ENCODE results near the gene NHSL2.
A peak's percentile ranks its signal among the peaks of the same experiment; 100 is the strongest.
"Not testable (repeated sequence)": the region's sequence is repeated elsewhere in the genome, so short reads cannot be mapped to it uniquely, and the experiment has no call there.

The NHSL2 gene

DNA sequence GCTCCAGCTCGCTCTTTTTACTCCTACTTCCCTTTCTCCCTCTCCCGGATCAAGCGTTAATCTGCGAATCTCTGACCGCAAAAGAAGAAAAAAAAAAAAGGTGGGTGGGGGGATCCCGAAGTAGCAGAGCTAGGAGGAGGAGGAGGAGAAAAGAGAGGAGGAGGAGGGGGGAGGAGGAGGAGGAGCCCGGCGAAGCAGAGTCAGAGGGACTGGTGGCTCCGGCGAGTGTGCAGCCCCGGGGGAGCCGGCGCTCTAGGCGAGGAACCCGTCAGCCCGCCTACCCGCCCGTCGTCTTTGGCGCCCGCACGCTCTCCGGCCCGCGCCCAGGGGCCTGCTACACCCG is at the start of gene NHSL2:
Gene NHSL2, plus strand, starts transcription at position 203 of the 343 bp plus-strand sequence.
- DNase-seq, result no peak

DNA sequence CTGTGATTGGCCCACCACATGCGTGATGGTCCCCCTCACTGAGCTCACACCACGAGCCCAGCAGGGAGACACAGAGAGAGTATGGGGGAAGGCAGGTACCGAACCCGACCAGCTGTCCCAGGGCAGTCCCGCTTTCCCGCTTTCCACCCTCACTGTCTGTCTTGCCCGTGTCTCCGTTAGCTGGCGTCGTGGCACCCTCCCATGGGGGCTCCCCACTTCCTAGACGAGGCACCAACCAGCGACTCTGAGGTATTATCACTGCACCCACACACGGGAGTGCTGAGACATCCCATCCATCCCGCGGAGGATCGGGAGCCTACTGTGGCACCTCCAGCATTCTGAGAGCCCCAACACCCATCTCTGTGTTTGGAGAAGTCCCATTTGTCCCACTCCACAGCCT is 43.0 kb upstream of the NHSL2 start:
- DNase-seq, result no peak

DNA sequence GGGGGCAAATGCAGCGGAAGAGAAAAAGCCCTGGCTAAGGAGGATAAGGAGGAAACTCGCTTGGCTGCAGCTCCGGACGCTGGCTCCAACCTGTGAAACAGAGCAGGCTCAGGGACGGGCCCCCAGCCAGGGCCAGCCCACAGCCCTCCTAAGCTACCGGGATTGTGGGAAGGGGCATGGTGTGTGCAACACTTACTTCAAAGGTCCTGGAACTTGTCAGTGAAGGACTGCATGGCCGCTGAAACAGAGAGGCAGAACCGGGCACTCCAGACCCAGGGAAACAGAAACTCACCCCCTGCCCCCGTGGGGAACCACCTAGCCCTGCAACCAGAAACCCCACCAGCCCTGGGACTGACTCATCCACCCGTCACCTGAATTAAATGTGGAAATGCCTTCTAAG is 41.1 kb upstream of the NHSL2 start:
- not testable (repeated sequence) for DNase-seq

DNA sequence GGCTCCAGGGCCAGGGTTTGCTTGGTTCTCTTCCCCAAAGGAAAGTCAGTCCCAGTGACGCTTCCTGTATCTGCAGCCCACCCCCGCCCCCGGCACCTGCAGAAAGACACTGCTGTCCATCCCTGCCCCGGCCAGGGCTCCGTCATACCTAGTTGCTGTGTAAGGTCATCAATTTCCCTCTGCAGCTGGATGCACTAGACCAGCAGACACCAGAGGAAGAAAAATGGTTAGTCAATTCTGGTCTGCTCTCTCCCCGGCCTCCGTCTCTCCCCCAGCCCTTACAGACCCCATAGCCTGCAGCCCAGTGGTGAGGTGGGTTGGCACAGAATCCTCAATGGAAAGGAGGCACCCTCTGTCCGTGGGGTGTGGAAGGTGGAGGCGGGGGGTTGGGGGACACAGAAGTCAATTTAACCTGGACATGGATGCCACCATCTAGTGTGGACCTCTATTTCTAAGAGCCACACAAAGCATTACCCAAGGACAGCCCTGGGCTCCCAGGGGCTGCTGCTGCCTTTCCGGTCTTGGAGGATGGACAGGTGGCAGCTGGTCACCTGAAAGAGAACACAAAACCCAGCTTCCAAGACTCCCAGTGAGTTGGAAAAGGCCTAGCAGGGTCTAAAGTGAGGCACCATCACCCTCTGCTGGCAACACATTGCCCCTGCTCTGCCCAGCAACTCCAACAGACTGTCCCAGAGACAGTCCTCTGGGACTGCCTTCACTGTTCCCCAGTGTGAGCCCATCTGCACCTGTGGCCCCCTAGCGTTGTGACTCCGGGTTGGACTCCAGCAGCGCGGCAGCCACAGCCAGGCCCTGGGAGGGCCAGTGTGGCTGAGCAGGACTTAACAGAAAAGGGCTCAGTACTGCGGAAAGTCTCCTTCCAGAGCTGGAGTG is 40.2 kb upstream of the NHSL2 start:
- no peak for DNase-seq

DNA sequence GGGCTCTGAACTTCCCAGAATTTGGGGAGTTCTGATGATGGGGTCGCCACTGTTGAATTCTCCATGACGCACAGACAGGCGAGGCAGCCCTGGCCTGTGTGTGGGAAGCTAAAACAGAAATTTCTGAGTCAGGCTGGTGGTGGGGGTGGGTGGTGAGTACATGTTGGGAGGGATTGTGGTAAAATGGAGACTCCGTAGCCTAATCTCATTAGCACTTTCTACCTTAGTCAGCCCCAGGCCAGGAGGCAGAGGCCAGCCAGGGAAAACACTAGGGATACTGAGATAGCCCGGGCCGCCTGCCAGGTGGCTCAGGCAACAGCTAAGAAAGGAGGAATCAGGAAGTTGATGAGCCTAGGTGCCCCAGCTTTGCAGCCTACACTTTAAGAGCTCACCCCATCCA is 39.3 kb upstream of the NHSL2 start:
- DNase-seq, result no peak

DNA sequence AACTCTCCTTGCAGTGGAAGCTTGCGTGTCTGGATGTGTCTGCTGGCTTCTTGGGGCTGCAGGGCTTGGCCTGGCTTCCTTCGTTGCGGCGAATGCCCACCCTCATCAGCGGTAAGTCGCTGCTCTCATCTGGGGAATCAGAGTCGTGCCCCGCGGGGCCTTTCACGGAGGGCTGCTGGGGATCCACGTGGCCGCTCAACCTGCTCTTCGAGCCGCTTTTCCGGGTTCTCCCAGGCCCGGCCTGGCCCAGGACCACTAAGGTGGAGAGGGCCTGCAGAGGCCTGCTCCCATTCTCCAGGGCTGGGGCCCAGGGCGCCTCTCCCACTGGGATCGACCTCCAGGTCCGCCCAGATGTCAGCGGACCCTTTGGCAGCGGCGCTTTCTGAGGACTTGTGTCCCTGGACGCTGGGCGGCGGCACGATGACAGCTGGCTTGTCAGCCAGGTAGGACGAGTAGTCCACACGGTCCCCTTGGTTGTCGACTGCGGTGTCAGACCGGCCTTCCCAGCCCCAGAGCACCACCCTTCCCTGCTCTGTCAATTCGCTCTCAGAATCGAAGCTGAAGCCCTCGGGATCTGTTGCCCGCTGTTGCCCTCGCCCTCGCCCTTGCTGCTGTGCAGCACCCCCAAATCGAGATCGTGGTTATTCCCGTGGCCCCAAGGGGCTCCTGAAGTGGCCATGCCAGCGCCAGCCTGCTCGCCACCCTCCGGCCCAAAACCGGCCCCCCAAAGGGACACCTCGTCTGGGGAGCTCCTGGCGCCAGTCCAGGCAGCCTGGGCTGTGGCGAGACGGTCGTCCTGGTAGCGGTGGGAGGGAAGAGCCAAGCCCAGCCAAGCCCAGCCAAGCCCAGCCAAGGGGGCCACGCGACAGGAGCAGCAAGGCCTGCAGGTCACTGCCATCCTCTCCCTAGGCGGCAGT is 37.8 kb upstream of the NHSL2 start:
- no peak for DNase-seq

DNA sequence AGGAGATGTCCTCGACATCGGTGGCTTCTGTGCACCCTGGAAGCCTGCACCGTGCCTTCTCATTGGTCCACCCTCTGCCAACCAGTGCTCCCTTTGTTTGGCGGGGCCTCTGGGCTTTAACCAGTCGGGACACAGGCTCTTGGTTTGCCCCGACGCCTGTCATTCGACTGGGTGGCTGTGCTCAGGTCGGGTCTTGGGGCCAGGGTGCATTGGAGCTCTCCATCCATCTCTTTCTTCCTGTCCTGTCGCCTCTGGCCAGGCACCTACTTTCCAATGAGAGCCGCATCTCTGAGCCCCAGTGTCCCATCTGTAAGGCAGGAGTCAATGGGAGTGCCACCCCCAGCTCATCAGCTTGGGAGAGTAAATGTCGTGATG is 37.2 kb upstream of the NHSL2 start:
- no peak for DNase-seq

DNA sequence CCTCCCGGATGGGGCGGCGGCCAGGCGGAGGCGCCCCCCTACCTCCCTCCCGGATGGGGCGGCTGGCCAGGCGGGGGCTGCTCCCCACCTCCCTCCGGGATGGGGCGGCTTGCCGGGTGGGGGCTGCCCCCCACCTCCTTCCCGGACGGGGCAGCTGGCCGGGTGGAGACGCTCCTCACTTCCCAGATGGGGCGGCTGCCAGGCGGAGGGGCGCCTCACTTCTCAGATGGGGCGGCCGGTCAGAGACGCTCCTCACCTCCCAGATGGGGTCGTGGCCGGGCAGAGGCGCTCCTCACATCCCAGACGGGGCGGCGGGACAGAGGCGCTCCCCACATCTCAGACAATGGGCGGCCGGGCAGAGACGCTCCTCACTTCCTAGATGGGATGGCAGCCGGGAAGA is 33.8 kb upstream of the NHSL2 start:
- DNase-seq, result not testable (repeated sequence)

DNA sequence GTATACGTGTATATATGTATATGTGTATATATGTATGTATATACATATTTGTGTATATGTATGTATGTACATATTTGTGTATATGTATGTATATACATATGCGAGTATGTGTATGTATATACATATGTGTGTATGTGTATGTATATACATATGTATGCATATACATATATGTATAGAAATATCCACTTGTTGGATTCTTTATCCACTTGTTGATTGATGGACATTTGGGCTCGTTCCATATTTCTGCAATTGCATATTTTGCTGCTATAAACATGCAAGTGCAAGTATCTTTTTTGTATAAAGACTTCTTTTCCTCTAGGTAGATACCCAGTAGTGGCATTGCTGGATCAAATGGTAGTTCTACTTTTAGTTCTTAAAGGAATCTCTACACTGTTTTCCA is 25.5 kb upstream of the NHSL2 start:
- no peak for DNase-seq

DNA sequence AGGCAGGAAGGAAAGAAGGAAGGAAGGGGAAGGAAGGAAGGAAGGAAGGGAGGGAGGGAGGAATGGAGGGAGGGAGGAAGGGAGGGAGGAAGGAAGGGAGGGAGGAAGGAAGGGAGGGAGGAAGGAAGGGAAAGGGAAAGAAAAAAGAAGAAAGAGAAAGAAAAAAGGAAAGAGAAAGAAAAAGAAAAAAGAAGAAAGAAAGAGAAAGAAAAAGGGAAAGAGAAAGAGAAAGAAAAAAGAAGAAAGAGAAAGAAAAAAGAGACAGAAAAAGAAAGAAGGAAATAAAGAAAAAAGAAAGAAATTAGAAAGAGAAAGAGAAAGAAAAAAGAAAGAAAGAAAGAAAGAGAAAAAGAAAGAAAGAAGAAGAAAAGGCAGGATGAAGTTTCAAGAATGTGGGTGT is 15.0 kb upstream of the NHSL2 start:
- DNase-seq, result no peak

DNA sequence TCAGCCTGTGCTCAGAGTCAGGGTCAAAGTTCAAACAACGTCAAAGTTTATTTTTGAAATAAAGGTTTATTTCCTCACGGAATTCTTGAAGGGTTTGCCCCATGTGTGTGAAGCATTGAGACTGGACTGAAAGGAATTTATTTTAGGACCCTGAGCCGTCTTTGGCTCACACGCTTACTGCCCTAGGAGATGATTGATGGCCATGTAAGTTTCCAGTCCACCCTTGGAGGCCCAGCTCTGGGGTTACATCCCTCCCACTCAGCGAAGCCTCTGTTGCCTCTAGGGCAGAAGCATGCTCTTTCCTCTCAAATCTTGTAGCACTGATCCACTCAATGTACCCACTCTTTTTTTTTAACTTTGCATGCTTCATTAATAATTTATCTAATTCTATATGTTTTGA is 4.5 kb upstream of the NHSL2 start:
- no peak for DNase-seq

DNA sequence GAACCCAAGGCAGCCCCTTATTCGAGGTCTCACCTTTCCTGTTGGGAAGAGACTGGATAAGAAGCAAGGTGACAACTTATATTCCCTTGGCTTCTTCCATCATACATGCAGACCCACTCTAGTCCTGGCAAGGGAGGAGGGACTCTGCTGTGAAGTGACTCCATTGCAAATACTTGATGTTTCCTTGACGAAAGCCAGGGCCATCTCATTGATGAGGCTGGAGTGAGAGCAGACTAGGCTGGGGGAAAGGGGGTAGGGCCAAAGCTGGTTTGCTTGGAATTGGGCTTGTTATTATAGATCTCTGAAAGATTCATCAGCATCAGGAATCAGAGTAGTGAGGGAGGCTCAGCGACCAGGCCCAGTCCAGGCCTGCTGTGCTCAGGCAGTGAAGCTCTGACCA is 2.3 kb upstream of the NHSL2 start:
- DNase-seq, result no peak

DNA sequence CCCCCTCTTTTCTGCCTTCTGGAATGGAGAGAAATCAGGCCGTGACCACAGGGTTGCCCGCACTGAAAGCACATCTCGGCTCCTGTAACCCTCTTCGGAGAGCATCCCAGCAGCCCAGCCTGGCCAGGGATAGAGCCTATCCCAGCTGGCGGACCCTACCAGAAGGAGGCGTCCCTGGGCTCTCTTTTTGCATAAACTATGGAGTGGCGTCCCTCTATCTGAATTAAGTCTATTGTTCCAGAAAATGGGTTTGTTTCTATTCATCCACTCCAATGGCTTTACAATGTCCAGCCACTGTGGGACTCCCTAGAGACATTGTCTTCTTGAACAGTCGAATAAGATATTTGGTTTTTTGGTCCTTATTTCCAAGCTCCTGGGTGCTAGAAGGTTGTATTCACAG is 689 bp upstream of the NHSL2 start:
- DNase-seq, result no peak

DNA sequence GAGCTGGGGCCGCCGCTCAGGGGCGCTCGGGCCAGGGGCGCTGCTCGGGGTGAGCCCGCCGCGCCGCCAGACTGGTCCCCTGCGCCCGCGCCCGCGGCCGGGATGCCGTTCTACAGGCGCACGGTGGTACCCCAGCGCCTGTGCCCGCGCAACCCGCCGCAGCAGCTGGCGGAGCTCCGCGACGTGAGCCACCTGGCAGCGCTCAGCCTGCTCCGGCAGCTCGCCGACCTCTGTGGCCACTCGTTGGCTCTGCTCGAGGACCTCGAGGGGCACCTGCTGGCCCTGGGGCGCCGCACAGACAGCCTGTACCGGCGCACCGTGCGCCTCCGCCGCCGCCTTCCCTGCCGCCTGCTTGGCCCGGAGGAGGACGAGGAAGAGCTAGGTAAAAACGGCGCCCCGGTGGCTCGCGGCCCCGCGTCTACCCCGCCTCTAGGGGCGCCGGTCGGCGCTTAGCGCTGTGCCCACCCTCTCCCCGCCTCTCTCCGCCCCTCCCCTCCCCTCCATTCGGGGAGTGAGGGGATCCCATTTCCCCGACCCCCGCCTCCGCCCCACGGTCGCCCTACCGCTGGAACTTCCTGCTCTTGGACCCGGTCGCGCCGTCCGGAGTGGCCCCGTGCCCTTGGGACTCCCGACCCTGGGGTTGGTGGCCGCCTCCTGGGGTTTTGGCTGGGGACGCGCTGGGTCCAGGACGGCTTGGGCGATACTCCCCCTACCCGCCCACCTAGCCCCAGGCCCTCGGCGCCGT is 513 bp downstream of the NHSL2 start:
- no peak for DNase-seq

DNA sequence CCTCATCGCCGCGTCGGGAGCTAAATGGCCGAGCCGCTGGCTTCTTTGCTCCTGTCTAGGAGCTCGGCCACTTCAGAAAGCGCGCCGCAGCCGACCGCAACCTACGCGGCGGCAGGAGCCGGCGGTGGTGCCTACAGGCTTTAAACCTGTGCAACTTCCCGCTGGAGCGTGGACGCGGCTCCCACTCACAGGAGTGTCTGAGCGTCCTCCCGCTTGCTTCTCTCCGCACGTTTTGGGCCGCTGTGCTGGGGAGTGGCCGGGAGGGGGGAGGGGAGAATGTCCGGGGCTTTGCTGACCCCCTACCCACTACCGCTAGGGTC is 1.0 kb downstream of the NHSL2 start:
- no peak for DNase-seq

DNA sequence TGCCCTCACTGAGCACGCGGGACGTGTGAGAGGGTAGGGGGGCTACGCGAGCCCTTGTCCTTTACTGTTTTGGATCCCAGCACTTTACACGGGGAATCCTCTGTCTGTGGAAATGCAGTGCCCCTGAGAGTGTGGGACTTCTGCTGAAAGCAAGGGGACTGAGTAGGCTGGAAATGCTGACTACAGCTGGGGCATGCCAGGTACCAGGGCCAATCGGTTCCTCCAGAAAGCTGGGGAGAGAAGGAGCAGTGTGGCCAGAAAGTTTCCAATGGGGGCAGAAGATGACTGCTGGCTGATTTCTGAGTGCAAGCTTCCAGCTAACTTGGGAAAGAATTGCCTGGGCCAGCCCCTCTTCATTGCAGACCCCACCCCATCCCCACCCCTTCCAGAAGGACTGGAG is 1.5 kb downstream of the NHSL2 start:
- no peak for DNase-seq

DNA sequence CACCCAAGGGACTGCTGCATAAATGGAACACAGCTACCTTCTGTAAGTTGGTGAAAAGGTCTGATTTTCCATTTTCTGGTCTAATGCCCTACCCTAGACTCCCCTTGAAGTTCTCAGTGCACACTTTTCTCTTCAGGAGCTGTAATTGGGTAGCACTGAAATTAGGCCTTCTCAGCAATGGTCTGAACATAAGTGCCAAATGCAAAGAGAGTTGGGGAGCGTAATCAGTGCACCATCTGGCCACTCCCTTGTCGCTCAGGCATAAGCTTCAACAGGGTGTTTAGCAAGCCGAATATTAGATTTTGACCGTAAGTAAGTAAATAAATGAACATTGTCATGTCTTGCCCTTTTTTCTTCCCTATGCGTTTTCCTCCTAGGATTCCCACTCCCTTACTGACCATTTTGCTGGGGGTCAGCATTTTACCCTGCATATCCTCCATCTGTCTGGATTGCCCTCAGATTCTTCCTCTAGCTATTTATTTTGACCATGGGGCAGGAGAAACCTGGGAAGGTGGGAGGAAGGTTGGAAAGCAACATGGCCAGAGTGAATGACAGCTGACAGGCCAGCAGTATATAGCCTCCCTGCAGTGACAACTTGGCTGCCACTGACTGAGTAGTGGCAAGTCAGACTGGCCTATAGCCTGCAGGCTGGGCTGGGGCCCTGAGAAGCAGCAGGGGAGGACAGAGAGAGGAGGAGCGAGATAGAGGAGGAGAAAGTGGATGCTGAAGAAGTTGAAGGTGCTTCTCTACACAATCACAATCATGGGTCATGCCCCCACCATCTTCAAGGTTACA is 2.7 kb downstream of the NHSL2 start:
- DNase-seq, result peak; percentile 1

DNA sequence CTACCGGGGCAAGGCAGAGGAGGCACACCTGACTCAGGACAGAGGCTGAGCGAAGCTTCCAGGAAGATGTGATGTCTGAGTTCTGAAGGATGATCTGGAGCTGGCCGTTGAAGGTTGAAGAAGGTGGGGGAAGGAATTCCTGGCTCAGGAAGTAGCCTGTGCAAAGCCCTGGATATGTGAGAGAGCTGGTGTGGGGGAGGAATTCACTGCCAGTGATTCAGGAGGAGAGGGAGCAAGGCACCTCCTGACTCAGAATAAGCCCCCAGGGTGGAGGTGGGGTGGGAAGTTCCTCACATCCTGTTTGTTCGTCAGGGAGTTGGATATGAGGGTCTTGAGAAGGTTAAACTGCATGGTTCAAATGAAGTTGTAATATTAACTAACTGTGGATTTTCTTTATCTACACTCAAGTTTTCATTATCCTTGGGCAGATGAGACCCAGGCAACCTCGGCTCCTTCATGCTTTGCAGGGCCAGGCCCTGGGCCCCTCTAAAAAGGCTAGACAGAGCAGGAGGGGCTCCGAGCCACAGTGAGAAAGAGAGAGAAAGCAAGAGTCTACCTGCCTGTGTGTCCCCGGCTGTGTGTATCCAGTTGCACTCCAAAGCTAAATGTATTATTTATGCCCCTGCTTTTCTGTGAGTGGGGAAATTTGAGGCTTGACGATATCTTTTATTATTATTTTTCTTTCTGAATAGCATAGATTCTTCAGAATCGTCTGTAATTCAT is 7.1 kb downstream of the NHSL2 start:
- DNase-seq, result no peak

DNA sequence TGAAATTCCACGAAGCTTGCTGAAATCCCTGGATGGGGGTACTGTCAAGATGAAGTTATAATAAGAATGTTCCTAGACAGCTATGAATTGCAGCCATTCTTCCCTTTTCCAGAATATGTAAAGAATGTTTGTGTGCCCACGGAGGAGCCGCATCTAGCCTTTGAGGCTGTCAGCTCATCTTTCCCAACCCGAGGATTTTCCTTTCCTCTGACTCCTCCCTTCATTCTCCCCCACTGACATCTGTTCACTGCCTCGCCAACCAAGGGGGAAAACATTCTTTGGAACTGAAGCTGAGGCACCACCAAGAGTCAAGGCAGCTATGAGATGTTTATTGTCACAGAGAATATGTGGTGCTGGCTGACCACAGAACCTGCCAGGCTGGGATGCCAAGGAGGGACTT is 8.8 kb downstream of the NHSL2 start:
- no peak for DNase-seq

DNA sequence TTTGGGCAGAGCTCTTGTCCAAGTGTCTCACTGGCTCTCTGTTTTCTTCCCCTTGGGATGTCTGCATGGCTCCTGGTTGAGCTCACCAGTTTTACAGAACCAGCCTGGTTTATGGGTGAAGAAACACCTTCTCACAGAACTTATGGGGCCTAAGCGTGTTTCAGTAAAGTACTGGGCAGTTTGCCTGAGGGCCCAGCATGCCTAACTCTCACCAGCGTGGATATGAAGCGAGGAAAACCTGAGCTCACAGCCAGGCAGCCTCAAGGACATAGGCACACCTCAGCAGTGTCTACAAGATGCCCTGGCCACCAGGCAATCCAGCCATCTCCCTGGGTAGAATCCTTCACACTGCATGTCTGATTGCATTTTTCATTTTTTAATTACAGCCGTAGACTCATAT is 9.2 kb downstream of the NHSL2 start:
- no peak for DNase-seq

DNA sequence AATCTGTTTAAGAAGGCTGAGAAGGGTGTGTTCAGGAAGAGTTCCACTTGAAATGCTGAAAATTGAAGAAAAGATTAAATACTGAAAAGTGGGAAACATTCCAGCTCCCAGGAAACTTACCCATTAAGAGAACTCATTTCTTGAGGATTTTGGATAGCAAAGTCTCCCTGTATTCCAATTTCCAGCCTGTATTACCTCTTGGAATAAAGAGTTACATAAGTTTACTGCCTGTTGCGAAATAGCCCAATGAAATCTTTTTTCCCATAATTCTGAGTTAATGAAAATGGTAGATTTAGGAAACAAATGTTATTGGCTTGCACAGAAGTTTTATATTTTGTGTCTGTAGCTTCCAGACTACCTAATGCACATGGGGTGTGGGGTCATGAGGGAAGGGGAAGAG is 12.0 kb downstream of the NHSL2 start:
- DNase-seq, result no peak

DNA sequence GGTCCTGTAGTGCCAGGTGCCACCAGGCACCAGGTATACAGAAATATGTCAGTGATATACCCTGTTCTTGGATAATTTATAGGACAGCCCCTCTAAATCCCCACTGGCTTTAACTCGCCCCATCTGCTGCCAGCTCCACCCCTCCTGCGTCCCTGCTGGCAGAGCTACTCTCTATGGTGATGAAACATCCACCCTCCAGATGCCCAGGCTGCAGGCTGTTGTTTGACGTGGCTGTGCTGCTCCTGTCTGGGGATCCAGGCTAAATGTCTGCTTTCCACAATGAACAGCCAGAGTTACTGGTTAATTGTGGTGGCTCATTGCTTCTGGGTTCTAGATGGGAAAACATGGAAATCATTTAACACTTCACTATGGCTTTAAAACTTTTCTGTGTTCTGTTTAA is 12.9 kb downstream of the NHSL2 start:
- no peak for DNase-seq
